GM19099 (cell line): ENCODE measurements around the gene HYLS1.
A peak's percentile ranks its signal among the peaks of the same experiment; 100 is the strongest.

Source experiments
- POLR2A ChIP-seq: IDR thresholded peaks from 3 replicates; pipeline ENCODE4 v1.6.1; 2011; ENCODE audit warnings: low read depth; ENCODE audit not compliant: insufficient read length; ENCODE audit errors: extremely low read depth

HYLS1 gene

GRCh38 chr11:125887373-125888324, at the start of gene HYLS1:
Gene HYLS1 (plus strand): TSS chr11:125887668. CDS start chr11:125899369, 11,701 bp downstream.
- peak; percentile 73 for TF ChIP-seq POLR2A

- no peak for TF ChIP-seq POLR2A
Observed at GRCh38 chr11:125842321-125842948, 45.0 kb upstream of the HYLS1 start.

GRCh38 chr11:125846188-125846587, 41.3 kb upstream of the HYLS1 start:
- no peak for TF ChIP-seq POLR2A

GRCh38 chr11:125869521-125869920, 17.9 kb upstream of the HYLS1 start:
- no peak for TF ChIP-seq POLR2A

- no peak for TF ChIP-seq POLR2A
Observed at GRCh38 chr11:125871391-125872137, 15.9 kb upstream of the HYLS1 start.

GRCh38 chr11:125872138-125872491, 15.4 kb upstream of the HYLS1 start:
- no peak for TF ChIP-seq POLR2A

GRCh38 chr11:125873881-125874555, 13.4 kb upstream of the HYLS1 start:
- TF ChIP-seq POLR2A: no peak

GRCh38 chr11:125874556-125875124, 12.8 kb upstream of the HYLS1 start:
- TF ChIP-seq POLR2A: no peak

GRCh38 chr11:125881291-125881690, 6.2 kb upstream of the HYLS1 start:
- no peak for TF ChIP-seq POLR2A

GRCh38 chr11:125883375-125883774, 4.1 kb upstream of the HYLS1 start:
- no peak for TF ChIP-seq POLR2A

- TF ChIP-seq POLR2A: peak; percentile 61
Observed at GRCh38 chr11:125886997-125887372, 483 bp upstream of the HYLS1 start.

- TF ChIP-seq POLR2A: no peak
Observed at GRCh38 chr11:125890447-125891100, 3.1 kb downstream of the HYLS1 start.

GRCh38 chr11:125892071-125892470, 4.6 kb downstream of the HYLS1 start:
- TF ChIP-seq POLR2A: no peak

- no peak for TF ChIP-seq POLR2A
Observed at GRCh38 chr11:125892994-125893393, 5.5 kb downstream of the HYLS1 start.

- TF ChIP-seq POLR2A: no peak
Observed at GRCh38 chr11:125901872-125902271, 14.4 kb downstream of the HYLS1 start.
